Stimulated activated naive CD8-positive, alpha-beta T cell treated with anti-CD3 and anti-CD28 coated beads, Interleukin-15, Interleukin-2, amounts not matched to agents 100 ng/mL and 50 ng/mL, for 24 hours (primary cell): Measurements from ENCODE around the gene BCAR3.

Source experiments
- H3K27ac Mint-ChIP-seq: one replicate; pipeline ENCODE4 v1.8.0; 2021; ENCODE audit warnings: mild to moderate bottlenecking, mixed read lengths
- H3K27me3 Mint-ChIP-seq: one replicate; pipeline ENCODE4 v1.8.0; 2021; ENCODE audit warnings: mixed read lengths
- H3K36me3 Mint-ChIP-seq: one replicate; pipeline ENCODE4 v1.8.0; 2021; ENCODE audit warnings: low read depth, mixed read lengths
- H3K4me1 Mint-ChIP-seq: one replicate; pipeline ENCODE4 v1.8.0; 2021; ENCODE audit warnings: low read depth, mixed read lengths
- H3K4me3 Mint-ChIP-seq: one replicate; pipeline ENCODE4 v1.8.0; 2021; ENCODE audit warnings: mild to moderate bottlenecking, mixed read lengths
- H3K9me3 Mint-ChIP-seq: one replicate; pipeline ENCODE4 v1.8.0; 2021; ENCODE audit warnings: mixed read lengths

The BCAR3 gene

GRCh38 chr1:93521618-93522017 lies 160.0 kb downstream of the BCAR3 start:
- Mint-ChIP-seq H3K4me1 (no peaks in the 10 kb centered on the region), H3K27me3 (peaks cover 11% of the 10 kb centered on the region), H3K36me3 (no peaks in the 10 kb centered on the region), H3K4me3 (no peak overlapping the region), H3K27ac (no peak overlapping the region), H3K9me3 (no peaks in the 10 kb centered on the region)

- H3K36me3 Mint-ChIP-seq, result no peaks in the 10 kb centered on the region
- no peaks in the 10 kb centered on the region for H3K9me3 Mint-ChIP-seq
- no peak overlapping the region for H3K27ac Mint-ChIP-seq
- H3K27me3 Mint-ChIP-seq, result no peaks in the 10 kb centered on the region
- H3K4me3 Mint-ChIP-seq, result no peak overlapping the region
- no peaks in the 10 kb centered on the region for H3K4me1 Mint-ChIP-seq
These were observed 162.3 kb downstream of the BCAR3 start for GRCh38 chr1:93519199-93519829.

GRCh38 chr1:93518516-93518915 lies 163.1 kb downstream of the BCAR3 start:
- Mint-ChIP-seq H3K4me1 (no peaks in the 10 kb centered on the region), H3K4me3 (no peak overlapping the region), H3K27me3 (no peaks in the 10 kb centered on the region), H3K36me3 (no peaks in the 10 kb centered on the region), H3K9me3 (no peaks in the 10 kb centered on the region), H3K27ac (no peak overlapping the region)

GRCh38 chr1:93516164-93516563 lies 165.5 kb downstream of the BCAR3 start:
- no peaks in the 10 kb centered on the region for H3K9me3 Mint-ChIP-seq
- no peaks in the 10 kb centered on the region for H3K36me3 Mint-ChIP-seq
- no peak overlapping the region for H3K4me3 Mint-ChIP-seq
- no peak overlapping the region for H3K27ac Mint-ChIP-seq
- no peaks in the 10 kb centered on the region for H3K27me3 Mint-ChIP-seq
- H3K4me1 Mint-ChIP-seq, result no peaks in the 10 kb centered on the region
